Keratinocyte (primary cell): ENCODE measurements around the gene GLA. TPM values are rescaled to one million over a fixed set of nuclear protein-coding genes. Genes with fewer than 3 reads are reported as not detected.

Experiments used
- DNase-seq: peaks from one replicate; pipeline ENCODE4 v3.0.0-alpha.2; 2011; ENCODE audit warnings: low read depth, missing footprints, low spot score
- FAIRE-seq: peaks from 2 replicates; lab custom pipeline; 2011; peaks lifted over from hg19 to GRCh38; lab: Jason Lieb, UNC
- H2AFZ ChIP-seq: 2 replicates; pipeline ENCODE4 v1.6.0; 2012; ENCODE audit warnings: low read length, control low read depth, inconsistent platforms; ENCODE audit not compliant: control insufficient read depth
- H3K27ac ChIP-seq: 2 replicates; pipeline ENCODE4 v1.5.1; 2011; ENCODE audit warnings: low read length; ENCODE audit not compliant: control insufficient read depth, insufficient read depth
- H3K27me3 ChIP-seq: 3 replicates; pipeline ENCODE4 v1.6.0; 2011; ENCODE audit warnings: low read length; ENCODE audit not compliant: control insufficient read depth, insufficient read depth; ENCODE audit errors: extremely low read depth
- H3K36me3 ChIP-seq, 2 experiments: 2 replicates in 1 of 2; 3 replicates in 1 of 2; pipeline ENCODE4 v1.5.1; 2011; ENCODE audit warnings: low read length in 2 of 2, mild to moderate bottlenecking in 1 of 2; ENCODE audit not compliant: control insufficient read depth in 2 of 2, insufficient read depth in 2 of 2; ENCODE audit errors: extremely low read depth in 1 of 2
- H3K4me1 ChIP-seq: 3 replicates; pipeline ENCODE4 v1.5.1; 2011; ENCODE audit warnings: low read length; ENCODE audit not compliant: control insufficient read depth, insufficient read depth; ENCODE audit errors: extremely low read depth
- H3K4me2 ChIP-seq: 3 replicates; pipeline ENCODE4 v1.6.0; 2011; ENCODE audit warnings: low read depth, low read length; ENCODE audit not compliant: control insufficient read depth, insufficient read depth; ENCODE audit errors: extremely low read depth
- H3K4me3 ChIP-seq, 3 experiments: fragments of 200-600 bp in 1 of 3; sonication (generic) in 1 of 3; 2 replicates in 2 of 3; 3 replicates in 1 of 3; pipeline ENCODE4 v1.5.1; 2011 to 2016; ENCODE audit warnings: low read length in 3 of 3, mild to moderate bottlenecking in 3 of 3, control low read depth in 2 of 3, inconsistent platforms in 1 of 3, low read depth in 1 of 3, mixed read lengths in 1 of 3, mixed run types in 1 of 3, moderate library complexity in 1 of 3; ENCODE audit not compliant: control insufficient read depth in 2 of 3, insufficient read depth in 2 of 3; ENCODE audit errors: extremely low read depth in 1 of 3
- H3K79me2 ChIP-seq: 2 replicates; pipeline ENCODE4 v1.6.0; 2012; ENCODE audit warnings: low read length; ENCODE audit not compliant: control insufficient read depth, insufficient read depth
- H3K9ac ChIP-seq: 3 replicates; pipeline ENCODE4 v1.6.0; 2011; ENCODE audit warnings: low read length; ENCODE audit not compliant: control insufficient read depth, insufficient read depth; ENCODE audit errors: extremely low read depth
- H3K9me1 ChIP-seq: 3 replicates; pipeline ENCODE4 v1.6.0; 2011; ENCODE audit warnings: low read length; ENCODE audit not compliant: control insufficient read depth, insufficient read depth; ENCODE audit errors: extremely low read depth
- H3K9me3 ChIP-seq: 2 replicates; pipeline ENCODE4 v1.5.1; 2012; ENCODE audit warnings: low read depth, low read length; ENCODE audit not compliant: control insufficient read depth
- H4K20me1 ChIP-seq: 3 replicates; pipeline ENCODE4 v1.6.0; 2011; ENCODE audit warnings: low read length; ENCODE audit not compliant: control insufficient read depth, insufficient read depth; ENCODE audit errors: extremely low read depth
- EZH2 ChIP-seq: IDR thresholded peaks from one replicate; pipeline ENCODE4 v1.6.1; 2012; ENCODE audit warnings: inconsistent platforms, mild to moderate bottlenecking, low read length, moderate library complexity
- dilution Hi-C: fragments of 300-500 bp; cut with MboI; formaldehyde crosslinking; loops from one replicate; pipeline ENCODE4 v1.7.0; 2020; ENCODE audit warnings: low sequenced_read_pairs; ENCODE audit not compliant: extremely low pct_ligation_motif_present
- polyA plus RNA-seq, 5 experiments: library from polyadenylated mRNA; depleted of rRNA in 3 of 5; stranded (reverse) in 3 of 5; stranded (forward) in 1 of 5; unstranded in 1 of 5; fragments of >200 nt; gene quantifications; 1 replicate in 1 of 5; 2 replicates in 3 of 5; 3 replicates in 1 of 5; pipeline versions ENCODE4 v1.2.1 to v1.2.3, GENCODE V29; 2011 to 2012; ENCODE audit warnings: missing spikeins in 2 of 5, low read depth in 1 of 5, low replicate concordance in 1 of 5
- TF ChIP-seq, protein P1 (sequence below), 3 experiments: IDR thresholded peaks in 1 of 3; conservative IDR thresholded peaks in 1 of 3; optimal IDR thresholded peaks in 1 of 3; 2 replicates in 2 of 3; 3 replicates in 1 of 3; pipeline versions ENCODE3 to v1.5.1; 2011; ENCODE audit warnings: low read length in 3 of 3, mild to moderate bottlenecking in 3 of 3, moderate library complexity in 2 of 3, control low read depth in 1 of 3, inconsistent platforms in 1 of 3; ENCODE audit not compliant: insufficient read depth in 2 of 3; ENCODE audit errors: extremely low read depth in 1 of 3

GLA gene
- polyA plus RNA-seq, 1 donor (not counting 4 experiments of a cell fraction or from before 2014, with no cell fraction given), result 62.1 TPM

- Histone ChIP-seq H4K20me1 (no peaks in the 10 kb centered on the region), H3K79me2 (no peaks in the 10 kb centered on the region), H3K4me1 (no peaks in the 10 kb centered on the region), H3K9me1 (no peaks in the 10 kb centered on the region), H3K36me3 (no peaks in the 10 kb centered on the region), H3K4me3 (no peak overlapping the region), H3K4me2 (no peak overlapping the region), H2AFZ (no peak overlapping the region), H3K27ac (no peak overlapping the region), H3K9me3 (no peaks in the 10 kb centered on the region), H3K9ac (no peak overlapping the region), H3K27me3 (no peaks in the 10 kb centered on the region)
- TF ChIP-seq, protein P1, sequence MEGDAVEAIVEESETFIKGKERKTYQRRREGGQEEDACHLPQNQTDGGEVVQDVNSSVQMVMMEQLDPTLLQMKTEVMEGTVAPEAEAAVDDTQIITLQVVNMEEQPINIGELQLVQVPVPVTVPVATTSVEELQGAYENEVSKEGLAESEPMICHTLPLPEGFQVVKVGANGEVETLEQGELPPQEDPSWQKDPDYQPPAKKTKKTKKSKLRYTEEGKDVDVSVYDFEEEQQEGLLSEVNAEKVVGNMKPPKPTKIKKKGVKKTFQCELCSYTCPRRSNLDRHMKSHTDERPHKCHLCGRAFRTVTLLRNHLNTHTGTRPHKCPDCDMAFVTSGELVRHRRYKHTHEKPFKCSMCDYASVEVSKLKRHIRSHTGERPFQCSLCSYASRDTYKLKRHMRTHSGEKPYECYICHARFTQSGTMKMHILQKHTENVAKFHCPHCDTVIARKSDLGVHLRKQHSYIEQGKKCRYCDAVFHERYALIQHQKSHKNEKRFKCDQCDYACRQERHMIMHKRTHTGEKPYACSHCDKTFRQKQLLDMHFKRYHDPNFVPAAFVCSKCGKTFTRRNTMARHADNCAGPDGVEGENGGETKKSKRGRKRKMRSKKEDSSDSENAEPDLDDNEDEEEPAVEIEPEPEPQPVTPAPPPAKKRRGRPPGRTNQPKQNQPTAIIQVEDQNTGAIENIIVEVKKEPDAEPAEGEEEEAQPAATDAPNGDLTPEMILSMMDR (optimal IDR thresholded peaks at IDR 0.05 in 1 of 3, IDR thresholded peaks at IDR 0.05 in 1 of 3, conservative IDR thresholded peaks at IDR 0.05 in 1 of 3; ENCODE audit: extremely low read depth in 1 of 3, insufficient read depth in 2 of 3, low read length in 3 of 3), result no peak
- TF ChIP-seq EZH2, result no peak
- DNase-seq (no peak), FAIRE-seq (no peak)
- dilution Hi-C loops, result no loop called here
These were observed 9.9 kb downstream of the GLA start for GRCh38 chrX:101397779-101398178.

DNA sequence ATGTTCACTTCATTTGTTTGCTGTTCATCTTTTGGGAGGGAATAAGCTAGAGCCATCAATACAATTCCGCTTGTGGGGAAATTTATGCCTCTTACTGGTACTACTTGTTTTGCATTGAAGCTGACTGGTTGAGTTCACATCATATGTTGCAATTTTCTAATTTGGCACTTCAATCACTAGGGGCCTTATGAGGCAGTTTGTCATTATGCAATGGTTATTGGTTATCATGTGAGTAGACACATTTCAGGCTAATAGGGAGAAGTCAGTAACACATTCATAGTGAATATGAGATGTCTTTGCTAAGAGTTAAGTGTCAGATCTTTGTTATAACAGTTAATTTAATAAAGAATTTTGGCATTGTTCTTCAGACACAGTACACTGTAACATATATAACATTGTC lies 11.9 kb downstream of the GLA start:
- no peak overlapping the region for H3K4me2 ChIP-seq
- H3K9ac ChIP-seq, result no peak overlapping the region
- no peak overlapping the region for H2AFZ ChIP-seq
- no peak overlapping the region for H3K27ac ChIP-seq
- dilution Hi-C loops, result no loop called here
- peaks cover 16% of the 10 kb centered on the region for H3K79me2 ChIP-seq
- TF ChIP-seq, protein P1 (optimal IDR thresholded peaks at IDR 0.05 in 1 of 3, IDR thresholded peaks at IDR 0.05 in 1 of 3, conservative IDR thresholded peaks at IDR 0.05 in 1 of 3; ENCODE audit: extremely low read depth in 1 of 3, insufficient read depth in 2 of 3, low read length in 3 of 3), result no peak
- no peak for TF ChIP-seq EZH2
- no peaks in the 10 kb centered on the region for H3K9me1 ChIP-seq
- no peak for FAIRE-seq
- DNase-seq, result no peak
- H3K27me3 ChIP-seq, result no peaks in the 10 kb centered on the region
- H4K20me1 ChIP-seq, result no peaks in the 10 kb centered on the region
- peaks cover 1 to 8% of the 10 kb centered on the region in 2 experiments for H3K36me3 ChIP-seq
- no peaks in the 10 kb centered on the region for H3K9me3 ChIP-seq
- H3K4me1 ChIP-seq, result peaks cover 6% of the 10 kb centered on the region
- H3K4me3 ChIP-seq, result no peak overlapping the region
